K562 (cell line): Measurements from ENCODE around the gene OBSL1.

Experiments
- CBX3 ChIP-seq, 2 experiments: IDR thresholded peaks; 1 replicate in 1 of 2; 2 replicates in 1 of 2; pipeline ENCODE4 v1.6.1; 2012; ENCODE audit warnings: inconsistent platforms in 2 of 2, low read length in 2 of 2, borderline replicate concordance in 1 of 2, control low read depth in 1 of 2
- CREM ChIP-seq: IDR thresholded peaks from 2 replicates; pipeline ENCODE4 v1.6.1; 2014; ENCODE audit warnings: antibody characterized with exemption, low read depth
- POLR2A ChIP-seq: fragments of 450-650 bp; conservative IDR thresholded peaks from 2 replicates; pipeline ENCODE4 v1.6.1; 2016
- TF ChIP-seq, protein P1 (sequence below), 3 experiments: IDR thresholded peaks in 2 of 3; conservative IDR thresholded peaks in 1 of 3; 2 replicates each; pipeline ENCODE4 v1.5.1; 2011 to 2012; ENCODE audit warnings: low read length in 3 of 3, mild to moderate bottlenecking in 3 of 3, control low read depth in 2 of 3, improper control_type of control experiment in 1 of 3, inconsistent platforms in 1 of 3, low read depth in 1 of 3, mixed read lengths in 1 of 3, moderate library complexity in 1 of 3; ENCODE audit not compliant: insufficient read depth in 2 of 3

GRCh38 chr2:219591091-219591490 is 19.8 kb upstream of the OBSL1 start:
- no peak for TF ChIP-seq CREM
- TF ChIP-seq POLR2A, result no peak
- TF ChIP-seq, protein P1, sequence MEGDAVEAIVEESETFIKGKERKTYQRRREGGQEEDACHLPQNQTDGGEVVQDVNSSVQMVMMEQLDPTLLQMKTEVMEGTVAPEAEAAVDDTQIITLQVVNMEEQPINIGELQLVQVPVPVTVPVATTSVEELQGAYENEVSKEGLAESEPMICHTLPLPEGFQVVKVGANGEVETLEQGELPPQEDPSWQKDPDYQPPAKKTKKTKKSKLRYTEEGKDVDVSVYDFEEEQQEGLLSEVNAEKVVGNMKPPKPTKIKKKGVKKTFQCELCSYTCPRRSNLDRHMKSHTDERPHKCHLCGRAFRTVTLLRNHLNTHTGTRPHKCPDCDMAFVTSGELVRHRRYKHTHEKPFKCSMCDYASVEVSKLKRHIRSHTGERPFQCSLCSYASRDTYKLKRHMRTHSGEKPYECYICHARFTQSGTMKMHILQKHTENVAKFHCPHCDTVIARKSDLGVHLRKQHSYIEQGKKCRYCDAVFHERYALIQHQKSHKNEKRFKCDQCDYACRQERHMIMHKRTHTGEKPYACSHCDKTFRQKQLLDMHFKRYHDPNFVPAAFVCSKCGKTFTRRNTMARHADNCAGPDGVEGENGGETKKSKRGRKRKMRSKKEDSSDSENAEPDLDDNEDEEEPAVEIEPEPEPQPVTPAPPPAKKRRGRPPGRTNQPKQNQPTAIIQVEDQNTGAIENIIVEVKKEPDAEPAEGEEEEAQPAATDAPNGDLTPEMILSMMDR (IDR thresholded peaks at IDR 0.05 in 2 of 3, conservative IDR thresholded peaks at IDR 0.05 in 1 of 3; ENCODE audit: insufficient read depth in 2 of 3, low read depth in 1 of 3, low read length in 3 of 3), result no peak
- no peak for TF ChIP-seq CBX3 (IDR thresholded peaks at IDR 0.05; ENCODE audit: borderline replicate concordance in 1 of 2, low read length in 2 of 2)
